Endothelial cell (in vitro differentiated cells): ENCODE data around the gene CCDC74B. TPM values are rescaled to one million over a fixed set of nuclear protein-coding genes. Genes with fewer than 3 reads are reported as not detected.
"Not testable (repeated sequence)": the region's sequence is repeated elsewhere in the genome, so short reads cannot be mapped to it uniquely, and the experiment has no call there.

Experiments
- DNase-seq: peaks from one replicate; pipeline ENCODE4 v3.0.0; 2021; ENCODE audit warnings: low spot score
- H3K27ac Mint-ChIP-seq: one replicate; pipeline ENCODE4 v1.8.0; 2021; ENCODE audit warnings: mixed read lengths, inconsistent platforms; ENCODE audit not compliant: unreplicated experiment
- H3K27me3 Mint-ChIP-seq: one replicate; pipeline ENCODE4 v1.8.0; 2021; ENCODE audit warnings: mild to moderate bottlenecking, moderate library complexity, mixed read lengths, inconsistent platforms; ENCODE audit not compliant: unreplicated experiment
- H3K36me3 Mint-ChIP-seq: one replicate; pipeline ENCODE4 v1.8.0; 2021; ENCODE audit warnings: mild to moderate bottlenecking, low read depth, mixed read lengths, inconsistent platforms; ENCODE audit not compliant: unreplicated experiment
- H3K4me1 Mint-ChIP-seq: one replicate; pipeline ENCODE4 v1.8.0; 2021; ENCODE audit warnings: mild to moderate bottlenecking, mixed read lengths, inconsistent platforms; ENCODE audit not compliant: unreplicated experiment
- H3K4me3 Mint-ChIP-seq: one replicate; pipeline ENCODE4 v1.8.0; 2021; ENCODE audit warnings: mild to moderate bottlenecking, mixed read lengths, inconsistent platforms; ENCODE audit not compliant: unreplicated experiment
- H3K9me3 Mint-ChIP-seq: one replicate; pipeline ENCODE4 v1.8.0; 2021; ENCODE audit warnings: mixed read lengths, inconsistent platforms; ENCODE audit not compliant: unreplicated experiment
- CTCF ChIP-seq: fragments of 200-600 bp; sonication (generic); IDR thresholded peaks from one replicate; pipeline ENCODE4 v1.5.0; 2021; ENCODE audit warnings: antibody characterized with exemption; ENCODE audit not compliant: unreplicated experiment
- total RNA-seq: library from RNA; stranded (reverse); fragmentation: NEBNext Ultra II Directional; extraction: Animal tissue kit (Norgen Biotek cat#: 25700); gene quantifications from one replicate; pipeline ENCODE4 v1.2.1, GENCODE V29; 2021; ENCODE audit not compliant: unreplicated experiment

CCDC74B gene
- total RNA-seq, 1 donor from 2014 or later: 20.4 TPM

- H3K27ac Mint-ChIP-seq, H3K36me3 Mint-ChIP-seq, H3K4me1 Mint-ChIP-seq, DNase-seq, H3K27me3 Mint-ChIP-seq, H3K4me3 Mint-ChIP-seq, H3K9me3 Mint-ChIP-seq: not testable (repeated sequence)
Observed at GRCh38 chr2:130138326-130138725, 6.6 kb downstream of the CCDC74B start.

- H3K36me3 Mint-ChIP-seq, H3K27me3 Mint-ChIP-seq, H3K4me3 Mint-ChIP-seq, H3K9me3 Mint-ChIP-seq, H3K4me1 Mint-ChIP-seq, DNase-seq, H3K27ac Mint-ChIP-seq: not testable (repeated sequence)
Observed at GRCh38 chr2:130137118-130137517, 7.8 kb downstream of the CCDC74B start.

GRCh38 chr2:130136546-130136945 is 8.4 kb downstream of the CCDC74B start:
- H3K9me3 Mint-ChIP-seq, H3K4me1 Mint-ChIP-seq, H3K27me3 Mint-ChIP-seq, H3K27ac Mint-ChIP-seq, H3K36me3 Mint-ChIP-seq, H3K4me3 Mint-ChIP-seq, DNase-seq: not testable (repeated sequence)

GRCh38 chr2:130135692-130136541 is 9.0 kb downstream of the CCDC74B start:
- Mint-ChIP-seq H3K4me1 (peaks cover 2% of the 10 kb centered on the region), H3K36me3 (no peaks in the 10 kb centered on the region), H3K27ac (no peak overlapping the region), H3K4me3 (no peak overlapping the region), H3K27me3 (peaks cover 7% of the 10 kb centered on the region), H3K9me3 (no peaks in the 10 kb centered on the region)
- DNase-seq: no peak
- no peak for TF ChIP-seq CTCF

GRCh38 chr2:130129120-130129829 is 15.6 kb downstream of the CCDC74B start, which contains the start of gene POTEF:
POTEF (minus strand) TSS chr2:130129222; CDS start chr2:130120515, 8,707 bp downstream.
- H3K4me1 Mint-ChIP-seq, H3K36me3 Mint-ChIP-seq, H3K27ac Mint-ChIP-seq, H3K4me3 Mint-ChIP-seq, H3K9me3 Mint-ChIP-seq, DNase-seq, H3K27me3 Mint-ChIP-seq: not testable (repeated sequence)

- not testable (repeated sequence) for DNase-seq, H3K4me1 Mint-ChIP-seq, H3K27me3 Mint-ChIP-seq, H3K36me3 Mint-ChIP-seq, H3K9me3 Mint-ChIP-seq, H3K4me3 Mint-ChIP-seq, H3K27ac Mint-ChIP-seq
Observed at GRCh38 chr2:130128464-130128863, 16.4 kb downstream of the CCDC74B start.

- H3K36me3 Mint-ChIP-seq, H3K9me3 Mint-ChIP-seq, H3K4me1 Mint-ChIP-seq, H3K27me3 Mint-ChIP-seq, H3K27ac Mint-ChIP-seq, H3K4me3 Mint-ChIP-seq, DNase-seq: not testable (repeated sequence)
Observed at GRCh38 chr2:130127726-130128125, 17.2 kb downstream of the CCDC74B start.

GRCh38 chr2:130120924-130121323 is 24.0 kb downstream of the CCDC74B start:
- not testable (repeated sequence) for H3K4me1 Mint-ChIP-seq, H3K4me3 Mint-ChIP-seq, H3K9me3 Mint-ChIP-seq, H3K36me3 Mint-ChIP-seq, DNase-seq, H3K27me3 Mint-ChIP-seq, H3K27ac Mint-ChIP-seq

- DNase-seq: not testable (repeated sequence)
Observed at GRCh38 chr2:130102597-130103363, 42.1 kb downstream of the CCDC74B start.

More at GRCh38 chr2:130102597-130103363, 42.1 kb downstream of the CCDC74B start:
- not testable (repeated sequence) for H3K27ac Mint-ChIP-seq, H3K36me3 Mint-ChIP-seq, H3K27me3 Mint-ChIP-seq, H3K9me3 Mint-ChIP-seq, H3K4me3 Mint-ChIP-seq, H3K4me1 Mint-ChIP-seq
